ENCODE data around the gene KLRC2. TPM values are rescaled to one million over a fixed set of nuclear protein-coding genes. Genes with fewer than 3 reads are reported as not detected.

KLRC2 gene
- total and polyA plus RNA-seq, 2 experiments from 2014 or later: not detected

DNA sequence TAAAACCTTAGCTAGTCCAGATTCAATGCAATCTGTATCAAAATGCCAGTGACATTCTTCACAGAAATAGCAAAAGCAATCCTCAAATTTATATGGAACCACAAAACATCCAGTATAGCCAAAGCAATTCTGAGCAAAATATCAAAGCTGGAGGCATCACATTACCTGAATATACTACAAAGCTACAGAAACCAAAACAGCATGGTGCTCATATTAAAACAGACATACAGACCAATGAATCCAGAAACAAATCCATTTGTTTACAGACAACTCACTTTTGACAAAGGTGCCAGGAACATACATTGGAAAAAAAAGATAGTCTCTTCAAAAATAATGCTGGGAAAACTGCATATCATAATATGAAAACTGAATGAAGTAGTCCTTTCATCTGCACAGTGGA is 31.0 kb downstream of the KLRC2 start:
- H3K4me2 ChIP-seq: no peak overlapping the region
- TF ChIP-seq CREB1 (CRISPR knock-in tag; IDR thresholded peaks at IDR 0.05; ENCODE audit: low read depth) (no peak), POLR2AphosphoS5 (IDR thresholded peaks at IDR 0.05; ENCODE audit: low read depth) (no peak), ZNF114 (CRISPR knock-in tag; IDR thresholded peaks at IDR 0.05) (no peak), ZNF331 (CRISPR knock-in tag; IDR thresholded peaks at IDR 0.05; ENCODE audit: low read depth) (no peak), EZH2phosphoT487 (IDR thresholded peaks at IDR 0.05; ENCODE audit: unreplicated experiment) (no peak), JUNB (IDR thresholded peaks at IDR 0.05; ENCODE audit: unreplicated experiment) (no peak), EZH2 (IDR thresholded peaks at IDR 0.05; ENCODE audit: low read depth, unreplicated experiment) (no peak), NANOG (IDR thresholded peaks at IDR 0.05; ENCODE audit: borderline replicate concordance) (no peak), ETS1 (IDR thresholded peaks at IDR 0.05) (no peak)
- TF ChIP-seq, protein P1, sequence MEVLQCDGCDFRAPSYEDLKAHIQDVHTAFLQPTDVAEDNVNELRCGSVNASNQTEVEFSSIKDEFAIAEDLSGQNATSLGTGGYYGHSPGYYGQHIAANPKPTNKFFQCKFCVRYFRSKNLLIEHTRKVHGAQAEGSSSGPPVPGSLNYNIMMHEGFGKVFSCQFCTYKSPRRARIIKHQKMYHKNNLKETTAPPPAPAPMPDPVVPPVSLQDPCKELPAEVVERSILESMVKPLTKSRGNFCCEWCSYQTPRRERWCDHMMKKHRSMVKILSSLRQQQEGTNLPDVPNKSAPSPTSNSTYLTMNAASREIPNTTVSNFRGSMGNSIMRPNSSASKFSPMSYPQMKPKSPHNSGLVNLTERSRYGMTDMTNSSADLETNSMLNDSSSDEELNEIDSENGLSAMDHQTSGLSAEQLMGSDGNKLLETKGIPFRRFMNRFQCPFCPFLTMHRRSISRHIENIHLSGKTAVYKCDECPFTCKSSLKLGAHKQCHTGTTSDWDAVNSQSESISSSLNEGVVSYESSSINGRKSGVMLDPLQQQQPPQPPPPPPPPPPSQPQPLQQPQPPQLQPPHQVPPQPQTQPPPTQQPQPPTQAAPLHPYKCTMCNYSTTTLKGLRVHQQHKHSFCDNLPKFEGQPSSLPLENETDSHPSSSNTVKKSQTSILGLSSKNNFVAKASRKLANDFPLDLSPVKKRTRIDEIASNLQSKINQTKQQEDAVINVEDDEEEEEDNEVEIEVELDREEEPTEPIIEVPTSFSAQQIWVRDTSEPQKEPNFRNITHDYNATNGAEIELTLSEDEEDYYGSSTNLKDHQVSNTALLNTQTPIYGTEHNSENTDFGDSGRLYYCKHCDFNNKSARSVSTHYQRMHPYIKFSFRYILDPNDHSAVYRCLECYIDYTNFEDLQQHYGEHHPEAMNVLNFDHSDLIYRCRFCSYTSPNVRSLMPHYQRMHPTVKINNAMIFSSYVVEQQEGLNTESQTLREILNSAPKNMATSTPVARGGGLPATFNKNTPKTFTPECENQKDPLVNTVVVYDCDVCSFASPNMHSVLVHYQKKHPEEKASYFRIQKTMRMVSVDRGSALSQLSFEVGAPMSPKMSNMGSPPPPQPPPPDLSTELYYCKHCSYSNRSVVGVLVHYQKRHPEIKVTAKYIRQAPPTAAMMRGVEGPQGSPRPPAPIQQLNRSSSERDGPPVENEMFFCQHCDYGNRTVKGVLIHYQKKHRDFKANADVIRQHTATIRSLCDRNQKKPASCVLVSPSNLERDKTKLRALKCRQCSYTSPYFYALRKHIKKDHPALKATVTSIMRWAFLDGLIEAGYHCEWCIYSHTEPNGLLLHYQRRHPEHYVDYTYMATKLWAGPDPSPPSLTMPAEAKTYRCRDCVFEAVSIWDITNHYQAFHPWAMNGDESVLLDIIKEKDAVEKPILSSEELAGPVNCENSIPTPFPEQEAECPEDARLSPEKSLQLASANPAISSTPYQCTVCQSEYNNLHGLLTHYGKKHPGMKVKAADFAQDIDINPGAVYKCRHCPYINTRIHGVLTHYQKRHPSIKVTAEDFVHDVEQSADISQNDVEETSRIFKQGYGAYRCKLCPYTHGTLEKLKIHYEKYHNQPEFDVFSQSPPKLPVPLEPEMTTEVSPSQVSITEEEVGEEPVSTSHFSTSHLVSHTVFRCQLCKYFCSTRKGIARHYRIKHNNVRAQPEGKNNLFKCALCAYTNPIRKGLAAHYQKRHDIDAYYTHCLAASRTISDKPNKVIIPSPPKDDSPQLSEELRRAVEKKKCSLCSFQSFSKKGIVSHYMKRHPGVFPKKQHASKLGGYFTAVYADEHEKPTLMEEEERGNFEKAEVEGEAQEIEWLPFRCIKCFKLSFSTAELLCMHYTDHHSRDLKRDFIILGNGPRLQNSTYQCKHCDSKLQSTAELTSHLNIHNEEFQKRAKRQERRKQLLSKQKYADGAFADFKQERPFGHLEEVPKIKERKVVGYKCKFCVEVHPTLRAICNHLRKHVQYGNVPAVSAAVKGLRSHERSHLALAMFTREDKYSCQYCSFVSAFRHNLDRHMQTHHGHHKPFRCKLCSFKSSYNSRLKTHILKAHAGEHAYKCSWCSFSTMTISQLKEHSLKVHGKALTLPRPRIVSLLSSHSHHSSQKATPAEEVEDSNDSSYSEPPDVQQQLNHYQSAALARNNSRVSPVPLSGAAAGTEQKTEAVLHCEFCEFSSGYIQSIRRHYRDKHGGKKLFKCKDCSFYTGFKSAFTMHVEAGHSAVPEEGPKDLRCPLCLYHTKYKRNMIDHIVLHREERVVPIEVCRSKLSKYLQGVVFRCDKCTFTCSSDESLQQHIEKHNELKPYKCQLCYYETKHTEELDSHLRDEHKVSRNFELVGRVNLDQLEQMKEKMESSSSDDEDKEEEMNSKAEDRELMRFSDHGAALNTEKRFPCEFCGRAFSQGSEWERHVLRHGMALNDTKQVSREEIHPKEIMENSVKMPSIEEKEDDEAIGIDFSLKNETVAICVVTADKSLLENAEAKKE (CRISPR knock-in tag; IDR thresholded peaks at IDR 0.05): no peak
- TF ChIP-seq, protein P2, sequence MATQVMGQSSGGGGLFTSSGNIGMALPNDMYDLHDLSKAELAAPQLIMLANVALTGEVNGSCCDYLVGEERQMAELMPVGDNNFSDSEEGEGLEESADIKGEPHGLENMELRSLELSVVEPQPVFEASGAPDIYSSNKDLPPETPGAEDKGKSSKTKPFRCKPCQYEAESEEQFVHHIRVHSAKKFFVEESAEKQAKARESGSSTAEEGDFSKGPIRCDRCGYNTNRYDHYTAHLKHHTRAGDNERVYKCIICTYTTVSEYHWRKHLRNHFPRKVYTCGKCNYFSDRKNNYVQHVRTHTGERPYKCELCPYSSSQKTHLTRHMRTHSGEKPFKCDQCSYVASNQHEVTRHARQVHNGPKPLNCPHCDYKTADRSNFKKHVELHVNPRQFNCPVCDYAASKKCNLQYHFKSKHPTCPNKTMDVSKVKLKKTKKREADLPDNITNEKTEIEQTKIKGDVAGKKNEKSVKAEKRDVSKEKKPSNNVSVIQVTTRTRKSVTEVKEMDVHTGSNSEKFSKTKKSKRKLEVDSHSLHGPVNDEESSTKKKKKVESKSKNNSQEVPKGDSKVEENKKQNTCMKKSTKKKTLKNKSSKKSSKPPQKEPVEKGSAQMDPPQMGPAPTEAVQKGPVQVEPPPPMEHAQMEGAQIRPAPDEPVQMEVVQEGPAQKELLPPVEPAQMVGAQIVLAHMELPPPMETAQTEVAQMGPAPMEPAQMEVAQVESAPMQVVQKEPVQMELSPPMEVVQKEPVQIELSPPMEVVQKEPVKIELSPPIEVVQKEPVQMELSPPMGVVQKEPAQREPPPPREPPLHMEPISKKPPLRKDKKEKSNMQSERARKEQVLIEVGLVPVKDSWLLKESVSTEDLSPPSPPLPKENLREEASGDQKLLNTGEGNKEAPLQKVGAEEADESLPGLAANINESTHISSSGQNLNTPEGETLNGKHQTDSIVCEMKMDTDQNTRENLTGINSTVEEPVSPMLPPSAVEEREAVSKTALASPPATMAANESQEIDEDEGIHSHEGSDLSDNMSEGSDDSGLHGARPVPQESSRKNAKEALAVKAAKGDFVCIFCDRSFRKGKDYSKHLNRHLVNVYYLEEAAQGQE (IDR thresholded peaks at IDR 0.05; ENCODE audit: unreplicated experiment): no peak
- TF ChIP-seq, protein P3, sequence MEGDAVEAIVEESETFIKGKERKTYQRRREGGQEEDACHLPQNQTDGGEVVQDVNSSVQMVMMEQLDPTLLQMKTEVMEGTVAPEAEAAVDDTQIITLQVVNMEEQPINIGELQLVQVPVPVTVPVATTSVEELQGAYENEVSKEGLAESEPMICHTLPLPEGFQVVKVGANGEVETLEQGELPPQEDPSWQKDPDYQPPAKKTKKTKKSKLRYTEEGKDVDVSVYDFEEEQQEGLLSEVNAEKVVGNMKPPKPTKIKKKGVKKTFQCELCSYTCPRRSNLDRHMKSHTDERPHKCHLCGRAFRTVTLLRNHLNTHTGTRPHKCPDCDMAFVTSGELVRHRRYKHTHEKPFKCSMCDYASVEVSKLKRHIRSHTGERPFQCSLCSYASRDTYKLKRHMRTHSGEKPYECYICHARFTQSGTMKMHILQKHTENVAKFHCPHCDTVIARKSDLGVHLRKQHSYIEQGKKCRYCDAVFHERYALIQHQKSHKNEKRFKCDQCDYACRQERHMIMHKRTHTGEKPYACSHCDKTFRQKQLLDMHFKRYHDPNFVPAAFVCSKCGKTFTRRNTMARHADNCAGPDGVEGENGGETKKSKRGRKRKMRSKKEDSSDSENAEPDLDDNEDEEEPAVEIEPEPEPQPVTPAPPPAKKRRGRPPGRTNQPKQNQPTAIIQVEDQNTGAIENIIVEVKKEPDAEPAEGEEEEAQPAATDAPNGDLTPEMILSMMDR (conservative IDR thresholded peaks at IDR 0.05; ENCODE audit: low read depth in 2 of 2): no peak

More for the DNA sequence above, 31.0 kb downstream of the KLRC2 start:
- Mint-ChIP-seq H3K27ac (no peak overlapping the region), H3K4me3 (no peak overlapping the region), H3K27me3 (ENCODE audit: insufficient read depth, low read depth, poor library complexity) (no peaks in the 10 kb centered on the region), H3K36me3 (ENCODE audit: low read depth) (no peaks in the 10 kb centered on the region), H3K9me3 (no peaks in the 10 kb centered on the region), H3K4me1 (peaks cover 8% of the 10 kb centered on the region; the same call in 2 of the 3 replicates)
- Histone ChIP-seq H3K36me3 (ENCODE audit: insufficient read depth) (no peaks in the 10 kb centered on the region), H3F3A (replicated peaks; ENCODE audit: low read depth) (no peaks in the 10 kb centered on the region), H3K9me2 (ENCODE audit: insufficient read depth) (no peaks in the 10 kb centered on the region), H3K4me3 (no peak overlapping the region), H2AFZ (no peak overlapping the region), H3K27me3 (ENCODE audit: insufficient read depth) (no peaks in the 10 kb centered on the region), H3K27ac (ENCODE audit: low read depth) (no peak overlapping the region), H4K20me1 (replicated peaks; ENCODE audit: insufficient read depth) (no peaks in the 10 kb centered on the region), H3K4me1 (ENCODE audit: insufficient read depth) (no peaks in the 10 kb centered on the region), H3K79me2 (replicated peaks; ENCODE audit: insufficient read depth) (no peaks in the 10 kb centered on the region)
- DNase-seq (ENCODE audit: low spot score) (no peak), ATAC-seq (no peak)
